MG63 (cell line): ENCODE data around the gene NFE2L2. TPM values are rescaled to one million over a fixed set of nuclear protein-coding genes. Genes with fewer than 3 reads are reported as not detected.
A peak's percentile ranks its signal among the peaks of the same experiment; 100 is the strongest.
"Not testable (repeated sequence)": the region's sequence is repeated elsewhere in the genome, so short reads cannot be mapped to it uniquely, and the experiment has no call there.

ENCODE experiments used
- DNase-seq: peaks from one replicate; pipeline ENCODE4 v3.0.0-alpha.2; 2020
- H3K27me3 ChIP-seq: fragments of 250-450 bp; sonication (Bioruptor Pico); 2 replicates; pipeline ENCODE4 v1.5.1; 2020; ENCODE audit warnings: mild to moderate bottlenecking, moderate library complexity
- H3K36me3 ChIP-seq: fragments of 250-450 bp; sonication (Bioruptor Pico); 2 replicates; pipeline ENCODE4 v1.5.1; 2020; ENCODE audit warnings: mild to moderate bottlenecking, moderate library complexity
- H3K4me3 ChIP-seq: fragments of 250-450 bp; sonication (Bioruptor Pico); 2 replicates; pipeline ENCODE4 v1.5.1; 2020; ENCODE audit warnings: mild to moderate bottlenecking, moderate library complexity
- H3K9me3 ChIP-seq: fragments of 250-450 bp; sonication (Bioruptor Pico); 2 replicates; pipeline ENCODE4 v1.5.1; 2020; ENCODE audit warnings: mild to moderate bottlenecking, moderate library complexity
- total RNA-seq: library from RNA; depleted of rRNA; stranded (reverse); fragments of >200 nt; shearing (Covaris generic); gene quantifications from 2 replicates; pipeline ENCODE4 v1.2.3, GENCODE V29; 2014; ENCODE audit warnings: low replicate concordance; rRNA removed

NFE2L2 gene
- total RNA-seq, 1 experiment from 2014 or later: 71.7 TPM

DNA sequence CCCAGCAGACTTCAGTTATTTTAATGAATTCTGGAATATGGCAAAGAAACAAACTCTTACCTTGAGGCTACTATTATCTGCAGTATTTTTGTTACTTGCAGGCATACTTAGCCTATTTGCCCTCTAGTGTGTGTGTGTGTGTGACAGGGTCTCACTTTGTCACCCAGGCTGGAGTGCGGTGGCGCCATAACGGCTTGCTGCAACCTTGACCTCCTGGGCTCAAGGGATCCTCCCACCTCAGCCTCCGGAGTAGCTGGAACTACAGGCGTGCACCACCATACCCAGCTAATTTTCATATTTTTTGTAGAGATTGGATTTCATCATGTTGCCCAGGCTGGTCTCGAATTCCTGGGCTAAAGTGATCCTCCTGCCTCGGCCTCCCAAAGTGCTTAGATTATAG lies 64.1 kb downstream of the NFE2L2 start:
- not testable (repeated sequence) for H3K36me3 ChIP-seq, H3K4me3 ChIP-seq, H3K27me3 ChIP-seq, H3K9me3 ChIP-seq, DNase-seq

DNA sequence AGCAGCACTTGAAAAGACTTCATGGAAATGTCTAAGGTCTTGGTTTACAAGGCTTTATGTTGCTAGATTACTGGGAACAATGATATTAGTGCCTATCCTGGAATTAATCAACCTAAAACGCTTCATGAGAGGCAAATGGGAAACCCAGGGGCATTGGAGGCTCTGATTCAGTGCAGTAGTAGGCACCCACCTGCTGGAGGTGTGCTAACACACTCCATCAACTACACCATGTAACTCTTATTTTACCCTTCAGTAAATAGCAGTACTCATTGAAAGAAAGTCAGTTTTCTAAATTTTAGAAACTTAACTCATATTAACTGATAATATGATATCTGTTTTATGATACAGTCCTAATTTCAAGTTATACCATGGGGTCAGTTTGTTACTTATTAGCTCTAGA lies 69.3 kb downstream of the NFE2L2 start:
- Histone ChIP-seq H3K36me3 (no peaks in the 10 kb centered on the region), H3K9me3 (no peaks in the 10 kb centered on the region), H3K27me3 (no peaks in the 10 kb centered on the region), H3K4me3 (no peak overlapping the region)
- DNase-seq: no peak

DNA sequence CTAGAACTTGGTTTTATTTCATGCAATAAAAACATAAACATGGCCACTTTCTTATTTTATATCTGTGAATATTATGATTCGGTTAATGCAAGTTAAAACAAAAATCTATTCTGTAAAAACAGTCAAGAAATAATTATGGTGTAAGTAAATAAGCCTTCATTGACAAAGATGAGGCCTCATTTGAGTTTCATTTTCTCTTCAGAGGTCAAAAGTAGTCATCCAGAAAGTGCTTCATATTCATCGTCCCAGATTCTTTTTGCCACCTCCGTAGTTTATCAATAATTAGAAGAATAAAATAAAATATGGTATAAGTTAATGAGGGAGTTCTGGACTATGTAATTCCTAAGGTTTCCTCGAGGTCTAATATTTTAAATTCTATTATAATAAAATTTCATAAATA lies 71.3 kb downstream of the NFE2L2 start:
- Histone ChIP-seq H3K9me3 (no peaks in the 10 kb centered on the region), H3K36me3 (no peaks in the 10 kb centered on the region), H3K4me3 (no peak overlapping the region), H3K27me3 (no peaks in the 10 kb centered on the region)
- no peak for DNase-seq

DNA sequence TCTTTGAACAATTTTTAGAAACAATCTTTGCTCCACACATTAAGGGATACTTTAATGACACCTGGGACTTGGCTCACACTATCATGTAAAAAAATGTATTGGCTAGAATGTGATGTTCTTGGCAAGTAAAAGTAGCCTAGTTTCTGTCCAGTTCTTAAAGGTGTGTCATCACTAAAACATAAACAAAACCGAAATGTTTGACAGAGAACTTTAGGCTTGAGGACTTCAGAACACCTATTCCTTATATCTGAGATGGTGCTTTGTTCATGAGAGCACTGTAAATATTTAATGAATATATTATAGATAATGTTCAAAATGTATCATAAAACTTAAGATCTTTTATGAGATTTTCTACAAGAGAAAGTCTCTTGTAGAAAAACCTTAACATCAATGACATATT lies 71.7 kb downstream of the NFE2L2 start:
- no peak for DNase-seq
- Histone ChIP-seq H3K27me3 (no peaks in the 10 kb centered on the region), H3K36me3 (no peaks in the 10 kb centered on the region), H3K4me3 (no peak overlapping the region), H3K9me3 (no peaks in the 10 kb centered on the region)

DNA sequence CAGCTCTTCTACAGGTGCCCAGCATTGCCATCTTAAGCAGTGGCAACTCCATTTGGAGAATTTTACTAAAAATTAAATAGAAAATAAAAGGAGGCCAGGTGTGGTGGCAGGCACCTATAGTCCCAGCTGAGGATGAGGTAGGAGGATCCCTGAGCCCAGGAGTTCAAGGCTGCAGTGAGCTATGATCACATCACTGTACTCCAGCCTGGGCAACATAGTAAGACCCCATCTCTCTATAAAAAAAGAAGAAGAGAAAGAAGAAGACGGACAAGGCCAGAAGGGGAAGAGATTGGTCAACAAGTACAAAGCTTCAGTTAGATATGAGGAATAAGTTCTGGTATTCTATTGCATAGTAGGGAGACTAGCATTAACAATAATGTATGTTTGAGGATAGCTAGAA lies 73.6 kb downstream of the NFE2L2 start:
- Histone ChIP-seq H3K27me3 (no peaks in the 10 kb centered on the region), H3K4me3 (no peak overlapping the region), H3K9me3 (no peaks in the 10 kb centered on the region), H3K36me3 (no peaks in the 10 kb centered on the region)
- no peak for DNase-seq

DNA sequence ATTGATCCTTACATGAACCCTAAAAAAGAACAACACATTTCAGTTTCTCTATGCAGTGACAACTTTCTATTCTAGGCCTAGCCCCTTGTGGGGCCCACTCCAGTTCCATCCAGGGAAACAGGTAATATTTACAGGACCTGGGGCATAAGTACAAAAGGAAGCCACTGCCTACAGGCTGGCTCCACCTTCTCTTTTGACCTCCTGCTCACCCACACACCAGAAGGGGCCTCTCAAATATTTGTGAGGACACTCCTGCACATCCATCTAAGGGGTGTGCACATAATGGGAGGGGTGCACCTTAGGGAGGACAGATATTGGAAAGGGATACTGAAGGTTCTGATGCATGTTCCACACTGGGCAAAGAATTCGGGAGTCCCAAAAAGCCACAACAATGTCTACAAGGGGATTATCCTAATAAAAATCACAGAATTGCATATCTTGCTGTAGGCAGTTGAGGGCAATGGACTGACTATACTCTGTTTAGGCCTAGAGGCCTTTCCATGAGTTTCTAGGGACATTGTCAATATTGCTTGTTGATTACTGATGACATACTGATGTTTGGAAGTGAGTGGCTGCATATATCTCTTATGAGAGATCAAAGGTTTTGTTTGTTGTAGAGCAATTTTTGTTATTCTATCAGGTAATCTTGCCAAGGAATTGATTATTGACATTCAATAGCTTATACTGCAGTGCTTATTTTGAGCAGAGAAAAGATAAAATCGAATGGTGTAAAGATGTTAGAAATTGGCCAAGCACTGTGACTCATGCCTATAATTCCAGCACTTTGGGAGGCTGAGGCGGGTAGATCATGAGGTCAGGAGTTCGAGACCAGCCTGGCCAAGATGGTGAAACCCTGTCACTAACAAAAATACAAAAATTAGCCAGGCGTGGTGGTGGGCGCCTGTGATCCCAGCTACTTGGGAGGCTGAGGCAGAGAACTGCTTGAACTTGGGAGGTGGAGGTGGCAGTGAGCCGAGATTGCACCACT lies 75.8 kb downstream of the NFE2L2 start:
- H3K4me3 ChIP-seq: no peak overlapping the region
- H3K9me3 ChIP-seq: no peaks in the 10 kb centered on the region
- no peaks in the 10 kb centered on the region for H3K36me3 ChIP-seq
- H3K27me3 ChIP-seq: no peaks in the 10 kb centered on the region
- no peak for DNase-seq

DNA sequence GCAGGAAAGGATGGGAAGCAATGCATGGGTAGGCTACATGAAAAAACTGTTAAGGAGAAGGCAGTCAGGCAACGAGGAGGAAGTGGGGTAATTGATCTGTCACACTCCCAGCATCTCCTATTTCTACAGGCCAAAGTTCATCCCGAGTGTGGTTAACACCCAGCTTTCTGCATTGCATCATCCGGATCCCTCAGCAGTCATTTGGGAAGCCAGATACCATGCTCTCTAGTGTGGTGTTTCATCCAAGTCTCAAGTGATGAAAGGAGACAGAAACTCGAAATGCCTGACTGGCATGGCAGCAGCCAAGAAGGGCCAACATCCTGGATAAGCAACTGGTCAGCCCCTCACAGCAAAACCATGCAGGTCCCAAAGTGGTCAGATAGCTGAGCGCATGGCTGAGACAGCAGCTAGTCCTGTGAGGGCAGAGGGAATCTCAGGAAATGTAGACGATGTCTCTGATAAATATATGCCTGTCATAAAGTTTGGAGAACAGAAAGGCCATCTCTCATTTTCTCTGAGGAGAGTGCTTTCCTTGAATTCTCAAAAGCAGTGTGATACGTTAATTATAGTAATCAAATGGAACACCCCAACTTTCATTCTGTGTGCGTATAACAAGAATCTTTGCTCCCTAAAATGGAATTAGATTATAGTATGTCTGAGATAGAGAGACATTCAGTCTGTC lies 76.8 kb downstream of the NFE2L2 start:
- Histone ChIP-seq H3K9me3 (no peaks in the 10 kb centered on the region), H3K4me3 (no peak overlapping the region), H3K27me3 (no peaks in the 10 kb centered on the region), H3K36me3 (no peaks in the 10 kb centered on the region)
- peak; percentile 43 for DNase-seq

DNA sequence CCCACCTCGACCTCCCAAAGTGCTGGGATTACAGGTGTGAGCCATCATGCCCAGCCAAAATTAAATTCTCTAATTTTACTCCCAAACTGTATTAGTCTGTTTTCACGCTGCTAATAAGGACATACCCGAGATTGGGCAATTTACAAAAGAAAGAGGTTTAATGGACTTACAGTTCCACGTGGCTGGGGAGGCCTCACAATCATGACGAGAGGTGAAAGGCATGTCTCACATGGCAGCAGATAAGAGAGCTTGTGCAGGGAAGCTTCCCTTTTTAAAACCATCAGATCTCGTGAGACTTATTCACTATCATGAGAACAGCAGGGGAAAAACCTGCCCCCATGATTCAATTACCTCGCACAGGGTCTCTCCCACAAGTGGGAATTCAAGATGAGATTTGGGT lies 78.5 kb downstream of the NFE2L2 start:
- not testable (repeated sequence) for DNase-seq, H3K36me3 ChIP-seq, H3K27me3 ChIP-seq

DNA sequence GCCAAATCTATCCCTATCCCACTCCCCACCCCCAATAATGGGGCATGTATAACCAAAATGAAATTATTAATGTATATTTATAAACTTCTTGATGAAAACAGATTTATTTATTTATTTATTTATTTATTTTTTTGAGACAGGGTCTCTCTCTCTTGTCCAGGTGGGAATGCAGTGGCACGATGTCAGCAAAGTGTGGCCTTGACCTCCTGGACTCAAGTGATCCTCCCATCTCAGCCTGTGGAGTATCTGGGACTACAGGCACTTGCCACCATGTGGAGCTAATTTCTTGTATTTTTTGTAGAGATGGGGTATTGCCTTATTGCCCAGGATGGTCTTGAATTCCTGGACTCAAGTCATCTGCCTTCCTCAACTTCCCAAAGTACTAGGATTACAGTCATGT lies 79.9 kb downstream of the NFE2L2 start:
- no peak for DNase-seq
- H3K4me3 ChIP-seq: no peak overlapping the region
- H3K27me3 ChIP-seq: no peaks in the 10 kb centered on the region
- no peaks in the 10 kb centered on the region for H3K36me3 ChIP-seq
- H3K9me3 ChIP-seq: no peaks in the 10 kb centered on the region

More for the DNA sequence above, 78.5 kb downstream of the NFE2L2 start:
- not testable (repeated sequence) for H3K4me3 ChIP-seq, H3K9me3 ChIP-seq

DNA sequence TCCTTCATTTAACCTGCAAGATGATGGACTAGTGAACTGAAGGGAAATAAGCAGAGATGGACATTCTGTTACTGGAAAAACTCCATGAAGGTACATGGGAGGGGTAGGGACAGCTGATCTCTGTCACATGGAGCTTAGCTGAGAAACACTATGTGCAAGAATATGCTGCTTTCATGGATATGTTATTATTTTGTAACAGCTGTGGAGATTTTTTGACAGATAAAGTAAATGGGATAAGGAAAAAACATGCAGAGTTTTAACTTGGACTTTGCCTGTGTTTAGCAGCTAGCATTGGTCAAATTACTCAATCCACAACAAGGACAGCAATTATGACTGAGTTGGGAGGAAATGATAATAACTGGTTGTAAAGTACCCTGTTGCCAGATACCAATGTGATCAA lies 80.7 kb downstream of the NFE2L2 start:
- no peak for DNase-seq
- Histone ChIP-seq H3K27me3 (no peaks in the 10 kb centered on the region), H3K36me3 (no peaks in the 10 kb centered on the region), H3K9me3 (no peaks in the 10 kb centered on the region), H3K4me3 (no peak overlapping the region)

Other genes with a start within 250 kb of the NFE2L2 start
- 21.1 and 36.5 TPM in 2 replicates for gene HNRNPA3, start 51.9 kb downstream of the NFE2L2 start, total RNA-seq
- gene AGPS, start 128.0 kb upstream of the NFE2L2 start, total RNA-seq: 31.0 and 43.5 TPM in 2 replicates